Activated CD8-positive, alpha-beta memory T cell treated with anti-CD3 and anti-CD28 coated beads for 48 hours (primary cell): ENCODE measurements around the gene TRPM4.
"Not testable (repeated sequence)": the region's sequence is repeated elsewhere in the genome, so short reads cannot be mapped to it uniquely, and the experiment has no call there.

ENCODE experiments used
- DNase-seq, 3 experiments: peaks; one replicate each; pipeline ENCODE4 v3.0.0-alpha.2; 2020; ENCODE audit warnings: low read depth in 2 of 3, low spot score in 2 of 3

Gene TRPM4

DNA sequence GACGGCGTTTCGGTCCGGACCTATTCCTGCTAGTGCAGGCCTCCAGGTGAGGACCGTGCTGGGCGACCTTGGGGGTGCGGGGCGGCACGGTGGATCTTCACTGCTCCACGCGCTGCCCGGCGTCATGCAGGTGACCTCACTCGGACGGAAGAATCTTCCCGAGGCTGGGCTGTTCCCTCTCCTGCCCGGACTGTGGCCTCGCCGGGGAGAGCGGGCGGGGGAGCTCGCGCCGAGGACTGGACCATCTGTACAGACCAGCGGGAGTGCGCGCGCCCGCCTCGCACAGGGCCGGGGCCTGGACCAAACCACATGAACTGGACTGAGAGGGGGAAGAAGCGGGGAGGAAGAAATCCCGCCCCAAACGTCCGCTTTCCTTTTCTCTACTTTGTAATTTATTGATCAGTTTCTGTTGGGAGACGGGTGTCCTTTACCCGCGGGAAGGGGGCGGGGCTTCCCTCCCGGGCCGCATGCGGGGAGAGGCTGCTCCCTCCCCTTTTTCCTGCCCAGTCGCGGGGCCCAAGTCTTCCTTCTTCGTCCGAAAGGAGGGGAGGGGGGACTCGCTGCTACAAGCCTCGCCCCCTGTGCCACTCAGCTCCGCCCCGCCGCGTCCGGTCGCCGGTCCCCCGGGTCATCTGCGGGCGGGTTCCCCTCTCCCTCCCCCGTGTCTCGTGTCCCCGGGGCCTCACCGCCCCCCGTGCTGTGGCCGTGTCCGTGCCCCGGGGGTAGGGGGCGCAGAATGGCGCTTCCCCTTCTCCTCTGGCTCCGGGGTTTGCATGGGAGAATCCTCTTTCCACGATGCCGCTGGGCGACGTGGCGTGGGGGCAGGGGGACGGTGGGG, 7.3 kb upstream of the TRPM4 start:
- DNase-seq, result no peak

DNA sequence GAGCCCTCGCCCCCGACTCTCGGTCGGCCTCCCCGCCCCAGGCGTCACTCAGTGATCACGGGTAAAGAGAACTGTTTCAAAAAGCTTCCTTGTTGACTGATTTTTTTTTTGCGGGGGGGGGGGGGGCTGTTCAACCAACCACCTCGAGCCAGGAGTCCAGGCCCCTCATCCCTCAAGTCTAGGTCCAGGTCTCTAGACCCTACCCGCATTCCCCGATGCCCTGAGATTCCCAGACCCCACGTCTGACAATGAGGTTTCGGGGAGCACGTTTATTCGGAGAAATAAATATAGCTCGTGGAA, 6.7 kb upstream of the TRPM4 start:
- DNase-seq, result no peak

DNA sequence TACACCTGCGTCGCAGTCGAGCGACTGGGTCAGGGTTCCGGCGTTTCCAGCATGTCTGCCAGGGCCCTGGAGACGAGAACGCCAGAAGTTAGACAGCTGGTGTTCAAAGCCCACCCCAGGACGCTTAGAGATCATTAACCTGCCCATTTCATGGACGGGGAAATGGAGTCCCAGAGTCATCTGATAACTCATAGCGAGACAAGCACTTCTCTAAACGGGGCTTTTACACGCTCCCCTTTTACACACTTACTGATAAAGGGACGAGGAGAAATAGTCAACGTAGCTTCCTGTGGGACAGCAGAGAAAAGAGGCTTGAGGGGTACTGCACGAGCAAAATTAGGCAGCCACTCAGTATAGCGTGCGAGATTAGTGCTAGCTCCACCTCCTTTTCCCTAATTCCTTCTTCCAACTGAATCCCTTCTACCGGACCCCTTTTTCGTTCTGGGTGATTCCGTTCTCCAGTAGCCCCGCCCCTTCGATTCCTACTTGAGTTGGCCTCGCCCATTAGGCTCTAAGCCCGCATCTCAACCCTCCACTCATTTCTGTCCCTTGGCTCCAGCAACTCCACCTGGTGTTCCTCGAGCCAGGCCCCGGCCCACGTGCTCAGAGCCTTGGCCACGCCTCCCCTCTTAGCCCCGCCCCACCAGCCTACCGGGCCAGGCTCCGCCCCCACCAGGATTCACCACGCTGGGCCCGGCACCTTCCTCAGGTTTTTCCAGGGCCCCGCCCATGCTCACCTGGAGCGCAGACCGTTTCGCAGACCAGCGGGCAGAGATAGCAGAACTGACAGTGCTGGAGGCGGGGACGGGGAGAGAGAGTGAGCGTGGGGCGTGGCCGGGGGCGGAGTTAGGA, 6.1 kb upstream of the TRPM4 start:
- DNase-seq, result no peak

GRCh38 chr19:49152119-49152550, 5.5 kb upstream of the TRPM4 start:
- DNase-seq, result no peak

- DNase-seq, result no peak
These were observed 4.3 kb upstream of the TRPM4 start for GRCh38 chr19:49153167-49153809.

DNA sequence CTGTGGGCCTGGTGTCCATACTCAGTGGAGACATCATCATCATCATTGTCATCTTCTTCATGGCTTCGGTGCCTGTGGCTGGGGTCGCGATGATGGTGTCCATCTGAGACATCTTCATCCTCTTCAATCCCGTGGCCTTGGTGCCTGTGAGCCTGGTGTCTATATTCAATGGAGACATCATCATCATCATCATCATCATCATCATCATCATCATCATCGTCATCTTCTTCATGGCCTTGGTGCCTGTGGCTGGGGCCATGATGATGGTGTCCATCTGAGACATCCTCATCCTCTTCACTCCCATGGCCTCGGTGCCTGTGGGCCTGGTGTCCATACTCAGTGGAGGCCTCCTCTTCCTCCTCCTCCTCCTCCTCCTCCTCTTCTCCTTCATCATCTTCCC, 3.3 kb upstream of the TRPM4 start:
- no peak for DNase-seq

DNA sequence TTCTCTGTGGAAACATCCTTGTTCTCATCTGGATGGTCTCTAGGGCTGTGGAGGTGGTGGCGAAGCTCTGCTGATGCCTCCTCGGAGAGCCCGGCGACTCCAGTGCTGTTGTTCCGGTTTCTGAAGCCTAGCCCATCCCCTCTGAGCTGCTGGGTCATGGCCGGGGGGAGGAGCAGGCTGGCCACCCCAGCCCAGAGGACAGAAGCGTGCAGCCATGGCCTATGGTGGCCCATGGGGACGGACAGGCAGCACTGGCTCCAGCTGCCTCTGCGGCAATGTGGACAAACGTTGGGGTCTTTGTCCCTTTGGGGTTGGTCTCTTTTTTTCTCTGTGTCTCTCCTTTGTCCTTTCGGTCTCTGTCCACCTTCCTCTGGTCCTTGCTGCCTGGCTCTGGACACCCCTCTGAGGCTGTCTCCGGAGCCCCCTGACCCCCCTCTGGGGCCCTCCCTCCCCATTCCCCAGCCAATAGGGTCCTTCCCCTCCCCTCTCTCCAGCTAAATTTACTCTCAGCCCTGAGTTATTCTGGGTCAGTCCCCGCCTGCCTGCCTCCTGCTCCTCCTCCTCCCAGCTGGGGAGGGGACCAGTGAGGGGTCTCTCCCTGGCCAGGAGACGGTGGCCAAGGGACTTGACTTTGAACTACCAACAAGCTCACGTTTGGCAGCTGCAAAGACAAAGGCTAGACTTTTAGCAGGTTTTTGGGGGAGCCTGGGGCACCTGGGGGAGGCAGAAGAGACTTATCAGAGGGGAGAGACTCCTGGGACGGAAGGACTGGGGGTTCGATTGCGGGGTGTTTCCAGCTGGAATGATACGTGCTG, 2.4 kb upstream of the TRPM4 start, which contains the start of gene HRC:
TSS of gene HRC (minus strand) at position 392 of the 815 bp plus-strand sequence. CDS start at position 233, 159 bp downstream.
- no peak for DNase-seq

DNA sequence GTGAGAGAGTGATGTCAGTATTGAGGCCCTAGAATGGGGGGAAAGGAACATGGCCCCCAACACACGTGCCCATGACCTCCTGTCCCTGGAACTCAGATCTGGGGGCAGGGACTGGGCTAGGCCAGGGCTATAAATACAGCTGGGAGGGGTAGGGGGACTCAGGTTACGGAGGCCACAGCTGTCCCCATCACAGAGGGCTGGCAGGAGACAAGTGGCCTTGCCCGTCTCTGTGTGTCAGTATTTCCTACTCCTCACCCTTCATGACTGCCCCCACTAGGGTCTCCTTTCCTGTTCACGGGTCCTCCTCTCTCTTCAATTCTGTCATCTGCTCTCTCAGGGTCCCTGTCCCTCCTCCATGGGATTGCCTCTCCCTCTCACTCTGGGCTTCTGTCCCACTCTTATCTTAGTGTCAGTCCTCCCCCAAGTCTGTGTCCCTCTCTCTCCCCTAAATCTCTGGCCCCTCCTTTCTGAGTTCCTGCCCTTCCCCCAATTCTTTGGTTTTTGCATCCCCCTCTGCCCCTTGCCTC, 1.7 kb upstream of the TRPM4 start:
- no peak for DNase-seq

DNA sequence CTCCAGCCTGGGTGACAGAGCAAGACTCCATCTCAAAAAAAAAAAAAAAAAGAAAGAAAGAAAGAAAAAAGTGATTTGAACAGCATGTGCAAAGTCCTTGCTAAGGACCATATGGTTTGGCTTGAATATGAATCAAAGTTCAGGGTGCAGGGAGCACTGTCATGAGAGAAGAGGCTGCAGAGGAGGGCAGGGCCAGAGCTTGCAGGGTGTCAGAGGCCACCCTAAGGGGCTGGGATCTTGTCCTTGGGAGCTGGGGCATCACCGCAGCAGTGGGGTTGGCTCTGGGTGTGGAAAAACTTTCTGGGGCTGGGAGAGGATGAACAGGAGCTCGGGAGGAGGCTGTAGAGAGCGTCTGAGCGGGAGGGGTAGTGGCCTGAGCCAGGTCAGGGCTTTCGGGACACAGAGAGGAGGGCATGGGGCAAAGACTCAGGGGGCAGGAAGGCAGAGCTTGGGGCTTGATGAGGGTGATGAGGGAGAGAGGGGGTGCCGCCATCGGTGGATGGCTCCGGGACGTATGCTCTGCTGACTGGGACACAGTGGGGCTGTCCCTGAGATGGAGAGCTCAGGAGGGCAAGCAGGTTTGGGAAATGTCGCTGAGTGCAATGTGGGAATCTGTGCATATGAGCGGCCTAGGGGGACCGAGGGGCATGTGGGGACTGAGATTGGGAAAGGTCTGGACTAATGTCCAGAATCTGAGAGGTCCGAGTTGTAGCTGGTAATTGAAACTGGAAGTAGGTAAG, 3.0 kb downstream of the TRPM4 start:
- DNase-seq, result no peak

DNA sequence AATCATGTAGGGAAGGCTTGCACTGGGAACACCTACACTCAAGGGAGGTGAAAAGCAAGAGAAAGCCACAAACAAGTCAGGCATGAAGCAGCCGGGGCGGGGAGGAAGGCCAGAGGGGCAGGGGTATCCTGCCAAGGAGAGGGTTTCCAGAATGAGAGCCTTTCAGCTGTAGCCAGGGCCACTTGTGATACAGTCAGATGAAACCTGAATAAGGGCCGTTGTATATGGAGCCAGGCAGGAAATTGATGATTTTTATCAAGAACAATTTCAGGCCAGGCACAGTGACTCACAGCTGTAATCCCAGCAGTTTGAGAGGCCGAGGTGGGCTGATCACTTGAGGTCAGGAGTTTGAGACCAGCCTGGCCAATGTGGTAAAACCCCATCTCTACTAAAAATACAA, 4.4 kb downstream of the TRPM4 start:
- DNase-seq, result no peak

GRCh38 chr19:49165111-49165750, 7.6 kb downstream of the TRPM4 start:
- DNase-seq, result no peak

GRCh38 chr19:49165865-49166301, 8.3 kb downstream of the TRPM4 start:
- no peak for DNase-seq

GRCh38 chr19:49167857-49168409, 10.3 kb downstream of the TRPM4 start:
- no peak for DNase-seq

GRCh38 chr19:49168421-49168820, 10.8 kb downstream of the TRPM4 start:
- no peak for DNase-seq

DNA sequence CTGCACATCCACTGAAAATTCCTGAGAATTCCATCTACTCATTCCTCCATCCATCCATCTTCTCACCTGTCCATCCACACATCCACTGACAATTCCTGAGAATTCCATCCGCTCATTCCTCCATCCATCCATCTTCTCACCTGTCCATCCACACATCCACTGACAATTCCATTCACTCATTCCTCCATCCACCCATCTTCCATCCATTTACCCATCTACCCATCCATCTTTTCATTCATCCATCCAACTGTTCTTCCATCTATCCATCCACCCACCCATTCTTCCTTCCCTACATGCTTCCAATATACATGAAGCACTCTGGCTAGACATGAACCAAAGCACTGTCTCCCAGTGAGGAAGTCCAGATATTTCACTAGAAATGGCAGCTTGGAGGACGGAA, 15.6 kb downstream of the TRPM4 start:
- no peak for DNase-seq

DNA sequence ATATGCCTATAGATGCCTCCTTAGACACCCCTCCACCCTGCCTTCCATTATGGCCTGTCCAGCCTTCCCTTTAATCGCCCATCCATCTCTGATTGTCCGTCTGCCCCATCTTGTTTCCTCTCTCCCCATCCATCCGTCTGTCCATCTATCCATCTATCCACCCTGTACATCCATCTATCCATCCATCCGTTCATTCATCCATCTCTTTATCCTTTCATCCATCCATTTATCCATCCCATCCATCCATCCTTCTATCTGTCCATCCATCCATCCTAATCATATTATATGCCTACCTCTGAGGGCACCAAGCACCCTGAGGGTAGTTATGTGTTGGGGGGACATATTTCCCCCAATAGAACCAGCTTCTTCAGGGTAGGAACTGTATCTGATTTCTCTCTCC, 23.1 kb downstream of the TRPM4 start:
- no peak for DNase-seq

DNA sequence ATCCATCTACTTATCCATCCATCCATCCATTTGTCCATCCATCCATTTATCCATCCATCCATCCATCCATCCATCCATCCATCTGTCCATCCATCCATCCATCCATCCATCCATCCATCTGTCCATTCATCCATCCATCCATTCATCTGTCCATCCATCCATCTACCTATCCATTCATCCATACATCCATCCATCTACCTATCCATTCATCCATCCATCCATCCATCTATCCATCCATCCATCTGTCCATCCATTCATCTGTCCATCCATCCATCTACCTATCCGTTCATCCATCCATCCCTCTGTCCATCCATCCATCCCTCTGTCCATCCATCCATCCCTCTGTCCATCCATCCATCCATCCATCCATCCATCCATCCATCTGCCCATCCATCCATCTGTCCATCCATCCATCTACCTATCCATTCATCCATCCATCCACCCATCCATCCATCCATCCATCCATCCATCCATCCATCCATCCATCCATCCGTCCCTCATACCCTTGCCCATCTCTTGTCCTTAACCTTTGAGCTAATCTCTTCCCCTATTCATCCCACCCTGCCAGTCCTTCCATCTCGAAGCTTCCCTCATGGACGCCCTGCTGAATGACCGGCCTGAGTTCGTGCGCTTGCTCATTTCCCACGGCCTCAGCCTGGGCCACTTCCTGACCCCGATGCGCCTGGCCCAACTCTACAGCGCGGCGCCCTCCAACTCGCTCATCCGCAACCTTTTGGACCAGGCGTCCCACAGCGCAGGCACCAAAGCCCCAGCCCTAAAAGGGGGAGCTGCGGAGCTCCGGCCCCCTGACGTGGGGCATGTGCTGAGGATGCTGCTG, 24.6 kb downstream of the TRPM4 start:
- not testable (repeated sequence) for DNase-seq

DNA sequence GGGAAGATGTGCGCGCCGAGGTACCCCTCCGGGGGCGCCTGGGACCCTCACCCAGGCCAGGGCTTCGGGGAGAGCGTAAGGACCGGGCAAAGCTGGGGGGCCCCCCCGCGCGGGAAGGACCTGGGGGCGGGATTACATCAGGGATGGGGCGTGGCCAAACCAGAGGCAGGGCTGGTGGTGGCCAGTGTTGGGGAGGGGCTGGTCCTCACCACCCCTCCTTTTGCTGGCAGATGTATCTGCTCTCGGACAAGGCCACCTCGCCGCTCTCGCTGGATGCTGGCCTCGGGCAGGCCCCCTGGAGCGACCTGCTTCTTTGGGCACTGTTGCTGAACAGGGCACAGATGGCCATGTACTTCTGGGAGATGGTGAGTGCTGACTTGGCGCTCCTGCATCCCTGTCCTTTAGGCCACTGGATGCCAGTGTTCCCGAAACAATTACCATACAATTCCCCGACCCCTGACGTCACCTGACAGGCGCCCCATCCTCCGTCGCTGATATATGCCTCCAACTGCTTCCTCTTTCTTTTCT, 25.3 kb downstream of the TRPM4 start:
- DNase-seq, result no peak
